H1 (cell line): ENCODE results near the gene RNF123. TPM values are rescaled to one million over a fixed set of nuclear protein-coding genes. Genes with fewer than 3 reads are reported as not detected.

Experiments
- CTCF ChIA-PET: fragments of 300-600 bp; sonication (Branson Sonifier 250); formaldehyde crosslinking; loops from one replicate; lab custom pipeline; 2021; ENCODE audit not compliant: partially characterized antibody; lab: Charles Lee
- POLR2A ChIA-PET: fragments of 300-600 bp; sonication (Branson Sonifier 250); formaldehyde crosslinking; loops from one replicate; lab custom pipeline; 2021; ENCODE audit warnings: inconsistent platforms; ENCODE audit not compliant: partially characterized antibody; lab: Charles Lee
- DNase-seq, 2 experiments: peaks; one replicate each; pipeline versions ENCODE4 v3.0.0 to v3.0.0-alpha.2; 2010 to 2022; ENCODE audit warnings: low spot score in 2 of 2, low read depth in 1 of 2, mixed read lengths in 1 of 2
- FAIRE-seq: peaks from 2 replicates; lab custom pipeline; 2011; peaks lifted over from hg19 to GRCh38; lab: Jason Lieb, UNC
- H2AFZ ChIP-seq: 2 replicates; pipeline ENCODE4 v1.8.1; 2012; ENCODE audit warnings: low read length, inconsistent platforms
- H2AK5ac ChIP-seq: 2 replicates; pipeline ENCODE4 v1.6.1; 2013; ENCODE audit warnings: low read depth, low read length
- H2BK120ac ChIP-seq: replicated peaks from 2 replicates; pipeline ENCODE3; 2013; ENCODE audit warnings: low read depth, low read length, inconsistent platforms
- H2BK12ac ChIP-seq: 2 replicates; pipeline ENCODE4 v1.6.1; 2013; ENCODE audit warnings: low read depth, low read length
- H2BK15ac ChIP-seq: 2 replicates; pipeline ENCODE4 v1.6.1; 2013; ENCODE audit warnings: low read length
- H2BK20ac ChIP-seq: 2 replicates; pipeline ENCODE4 v1.6.1; 2013; ENCODE audit warnings: low read length
- H2BK5ac ChIP-seq: 2 replicates; pipeline ENCODE4 v1.6.1; 2013; ENCODE audit warnings: low read depth, low read length
- H3K14ac ChIP-seq: 2 replicates; pipeline ENCODE4 v1.6.1; 2013; ENCODE audit warnings: inconsistent platforms; ENCODE audit not compliant: insufficient read length
- H3K18ac ChIP-seq: 2 replicates; pipeline ENCODE4 v1.6.1; 2013; ENCODE audit warnings: low read length; ENCODE audit errors: extremely low read depth
- H3K23ac ChIP-seq: 2 replicates; pipeline ENCODE4 v1.6.1; 2013; ENCODE audit warnings: inconsistent platforms; ENCODE audit not compliant: insufficient read length
- H3K23me2 ChIP-seq: 2 replicates; pipeline ENCODE4 v1.6.1; 2013; ENCODE audit warnings: low read depth, low read length
- H3K27ac ChIP-seq: 2 replicates; pipeline ENCODE4 v1.6.1; 2011; ENCODE audit warnings: low read depth, low read length, inconsistent platforms
- H3K27me3 ChIP-seq, 4 experiments: replicated peaks in 1 of 4; 1 replicate in 1 of 4; 2 replicates in 3 of 4; pipeline versions ENCODE4 v1.6.1 to v1.8.1; 2011 to 2013; ENCODE audit warnings: low read length in 3 of 4, mild to moderate bottlenecking in 3 of 4, inconsistent platforms in 2 of 4, mixed read lengths in 2 of 4, moderate library complexity in 1 of 4; ENCODE audit not compliant: control insufficient read depth in 3 of 4, insufficient read depth in 3 of 4; ENCODE audit errors: extremely low read depth in 1 of 4
- H3K36me3 ChIP-seq, 4 experiments: 2 replicates each; pipeline versions ENCODE4 v1.6.1 to v1.8.1; 2011 to 2013; ENCODE audit warnings: mild to moderate bottlenecking in 4 of 4, low read length in 3 of 4, moderate library complexity in 2 of 4, control low read depth in 1 of 4, inconsistent platforms in 1 of 4; ENCODE audit not compliant: insufficient read depth in 4 of 4, control insufficient read depth in 2 of 4
- H3K4ac ChIP-seq: replicated peaks from 2 replicates; pipeline ENCODE3; 2013; ENCODE audit warnings: low read length, low read depth, mixed read lengths, inconsistent platforms; ENCODE audit not compliant: insufficient read length
- H3K4me1 ChIP-seq, 4 experiments: replicated peaks in 1 of 4; 1 replicate in 1 of 4; 2 replicates in 3 of 4; pipeline versions ENCODE4 v1.6.1 to v1.8.1; 2011 to 2013; ENCODE audit warnings: low read length in 3 of 4, inconsistent platforms in 2 of 4, mixed read lengths in 1 of 4; ENCODE audit not compliant: insufficient read depth in 4 of 4, control insufficient read depth in 3 of 4
- H3K4me2 ChIP-seq, 2 experiments: 2 replicates each; pipeline versions ENCODE4 v1.6.1 to v1.8.1; 2011 to 2013; ENCODE audit warnings: low read depth in 2 of 2, low read length in 2 of 2, control low read depth in 1 of 2, inconsistent platforms in 1 of 2, mild to moderate bottlenecking in 1 of 2; ENCODE audit not compliant: insufficient read depth in 1 of 2
- H3K4me3 ChIP-seq, 4 experiments: fragments of 200-600, 300-600 bp in 1 of 4; sonication (generic), shearing (Covaris generic), sonication (Bioruptor Twin) in 1 of 4; 2 replicates each; pipeline versions ENCODE4 v1.5.1 to v1.8.1; 2011 to 2016; ENCODE audit warnings: low read length in 4 of 4, low read depth in 3 of 4, control low read depth in 2 of 4, inconsistent platforms in 2 of 4, mild to moderate bottlenecking in 2 of 4, mixed read lengths in 1 of 4, moderate library complexity in 1 of 4; ENCODE audit not compliant: insufficient read depth in 2 of 4; ENCODE audit errors: extremely low read depth in 1 of 4
- H3K56ac ChIP-seq: replicated peaks from 2 replicates; pipeline ENCODE3; 2013; ENCODE audit warnings: low read depth, mild to moderate bottlenecking, mixed read lengths, low read length, inconsistent platforms; ENCODE audit not compliant: insufficient read length
- H3K79me1 ChIP-seq: 2 replicates; pipeline ENCODE4 v1.6.1; 2013; ENCODE audit warnings: low read depth, low read length, control low read depth
- H3K79me2 ChIP-seq, 2 experiments: 2 replicates each; pipeline versions ENCODE4 v1.6.1 to v1.8.1; 2012 to 2013; ENCODE audit warnings: low read length in 2 of 2, mild to moderate bottlenecking in 2 of 2, inconsistent platforms in 1 of 2; ENCODE audit not compliant: insufficient read depth in 2 of 2, control insufficient read depth in 1 of 2
- H3K9ac ChIP-seq, 4 experiments: replicated peaks in 1 of 4; 1 replicate in 1 of 4; 2 replicates in 3 of 4; pipeline versions ENCODE4 v1.6.1 to v1.8.1; 2011 to 2013; ENCODE audit warnings: low read depth in 3 of 4, low read length in 3 of 4, control low read depth in 2 of 4, mild to moderate bottlenecking in 2 of 4, moderate library complexity in 2 of 4, inconsistent platforms in 1 of 4; ENCODE audit errors: extremely low read depth in 1 of 4
- H3K9me3 ChIP-seq, 2 experiments: 2 replicates each; pipeline versions ENCODE4 v1.6.1 to v1.8.1; 2012 to 2013; ENCODE audit warnings: mild to moderate bottlenecking in 2 of 2, moderate library complexity in 2 of 2, control low read depth in 1 of 2, inconsistent platforms in 1 of 2, low read depth in 1 of 2, low read length in 1 of 2, mixed read lengths in 1 of 2; ENCODE audit not compliant: insufficient read depth in 2 of 2
- H4K20me1 ChIP-seq, 2 experiments: replicated peaks in 1 of 2; 2 replicates each; pipeline versions ENCODE3 to v1.8.1; 2011 to 2013; ENCODE audit warnings: inconsistent platforms in 2 of 2, low read length in 2 of 2, mild to moderate bottlenecking in 1 of 2; ENCODE audit not compliant: insufficient read depth in 2 of 2, control insufficient read depth in 1 of 2
- H4K5ac ChIP-seq: 2 replicates; pipeline ENCODE4 v1.6.1; 2013; ENCODE audit warnings: low read length, low read depth, mixed read lengths, inconsistent platforms; ENCODE audit not compliant: insufficient read length
- H4K8ac ChIP-seq: 2 replicates; pipeline ENCODE4 v1.8.0; 2013; ENCODE audit warnings: mild to moderate bottlenecking, moderate library complexity, low read length, inconsistent platforms; ENCODE audit not compliant: insufficient read depth; ENCODE audit errors: extremely low read depth
- H4K91ac ChIP-seq: replicated peaks from 2 replicates; pipeline ENCODE3; 2013; ENCODE audit warnings: low read length, mixed read lengths, inconsistent platforms; ENCODE audit not compliant: insufficient read length
- ASH2L ChIP-seq: fragments of 200-600, 300-600 bp; sonication (generic); IDR thresholded peaks from one replicate; pipeline ENCODE4 v1.7.1; 2017; ENCODE audit warnings: low read length
- CBX5 ChIP-seq: fragments of 300-800, 300-1000 bp; sonication (generic); IDR thresholded peaks from 2 replicates; pipeline ENCODE4 v1.7.1; 2016; ENCODE audit warnings: antibody characterized with exemption, low read length, low read depth
- CBX8 ChIP-seq: fragments of 300-800, 300-1000 bp; sonication (generic); IDR thresholded peaks from 2 replicates; pipeline ENCODE4 v1.7.1; 2016; ENCODE audit warnings: low read depth, low read length, borderline replicate concordance
- CTBP2 ChIP-seq: IDR thresholded peaks from 2 replicates; pipeline ENCODE4 v1.7.0; 2011; ENCODE audit warnings: borderline replicate concordance, mild to moderate bottlenecking, moderate library complexity, mixed read lengths, low read length; ENCODE audit not compliant: insufficient read depth, insufficient read length
- GABPA ChIP-seq: IDR thresholded peaks from 2 replicates; pipeline ENCODE4 v1.6.1; 2011; ENCODE audit warnings: mild to moderate bottlenecking, low read length, moderate library complexity, borderline replicate concordance; ENCODE audit not compliant: insufficient read depth
- KDM1A ChIP-seq: fragments of 200-600, 300-600 bp; sonication (generic); IDR thresholded peaks from 2 replicates; pipeline ENCODE4 v1.7.1; 2016; ENCODE audit warnings: mild to moderate bottlenecking, low read length, borderline replicate concordance
- KDM4A ChIP-seq: IDR thresholded peaks from one replicate; pipeline ENCODE4 v1.7.1; 2012; ENCODE audit warnings: low read depth, mild to moderate bottlenecking, moderate library complexity, low read length, inconsistent platforms; ENCODE audit not compliant: severe bottlenecking
- MAFK ChIP-seq: IDR thresholded peaks from 2 replicates; pipeline ENCODE4 v1.6.1; 2012; ENCODE audit warnings: low read depth, mild to moderate bottlenecking, improper control_type of control experiment, low read length
- PHF8 ChIP-seq: fragments of 200-600 bp; sonication (generic); conservative IDR thresholded peaks from 2 replicates; pipeline ENCODE4 v1.7.1; 2012; ENCODE audit warnings: low read depth, mild to moderate bottlenecking, inconsistent platforms, low read length, moderate library complexity
- SAP30 ChIP-seq: fragments of 300-600 bp; sonication (generic); IDR thresholded peaks from 2 replicates; pipeline ENCODE4 v1.7.1; 2012; ENCODE audit warnings: low read length, moderate library complexity, mild to moderate bottlenecking, inconsistent platforms; ENCODE audit not compliant: insufficient read depth, insufficient replicate concordance
- SP1 ChIP-seq: IDR thresholded peaks from 2 replicates; pipeline ENCODE4 v1.6.1; 2011; ENCODE audit warnings: low read depth, low read length
- TEAD4 ChIP-seq: IDR thresholded peaks from 2 replicates; pipeline ENCODE4 v1.6.1; 2012; ENCODE audit warnings: low read depth, low read length, inconsistent platforms, mixed read lengths
- WGBS, 2 experiments: shearing (Covaris generic) in 1 of 2; methylation state at CpG; one replicate each; pipeline versions ENCODE4 v1.1.6 to v1.1.7; 2013 to 2015; ENCODE audit warnings: low lambda C conversion rate in 2 of 2, mixed read lengths in 2 of 2, inconsistent platforms in 1 of 2, low coverage in 1 of 2, missing lambda C conversion rate in 1 of 2; ENCODE audit not compliant: insufficient replicate concordance in 2 of 2, insufficient coverage in 1 of 2, insufficient read length in 1 of 2; ENCODE audit errors: extremely low coverage in 1 of 2, missing lambda C conversion rate in 1 of 2; 5-methylcytosine and 5-hydroxymethylcytosine counted together
- polyA plus RNA-seq, 7 experiments: library from polyadenylated mRNA; depleted of rRNA in 3 of 7; stranded (reverse) in 5 of 7; unstranded in 2 of 7; fragments of >200 nt in 5 of 7; fragments of 200-250 nt in 2 of 7; gene quantifications; 1 replicate in 5 of 7; 2 replicates in 1 of 7; 4 replicates in 1 of 7; pipeline versions ENCODE4 v1.2.1 to v1.2.3, GENCODE V29; 2011 to 2013; ENCODE audit warnings: missing spikeins in 2 of 7, mixed read lengths in 2 of 7
- total RNA-seq: library from RNA; stranded (reverse); fragmentation: NEBNext Ultra II Directional; extraction: Animal tissue kit (Norgen Biotek cat#: 25700); gene quantifications from 2 replicates; pipeline ENCODE4 v1.2.1, GENCODE V29; 2021

Gene RNF123
- total and polyA plus RNA-seq, 2 of the 8 experiments (the other 6 are each of a cell fraction or from before 2014, with no cell fraction given) = 30.5 to 57.7 TPM

- Histone ChIP-seq H3K4ac (no peak overlapping the region), H2BK20ac (no peak overlapping the region), H2BK12ac (no peak overlapping the region), H4K20me1 (no peaks in the 10 kb centered on the region), H3K23ac (no peak overlapping the region), H3K27ac (no peak overlapping the region), H2BK5ac (no peak overlapping the region), H2BK120ac (no peak overlapping the region), H4K91ac (no peak overlapping the region), H3K14ac (no peak overlapping the region), H3K4me2 (no peak overlapping the region), H3K23me2 (no peaks in the 10 kb centered on the region), H2BK15ac (no peak overlapping the region), H3K79me1 (no peaks in the 10 kb centered on the region), H3K56ac (no peak overlapping the region), H3K4me1 (no peaks in the 10 kb centered on the region; a peak in 1 of 7 replicates), H3K36me3 (no peaks in the 10 kb centered on the region), H3K79me2 (no peaks in the 10 kb centered on the region), H4K8ac (no peak overlapping the region), H2AFZ (no peak overlapping the region), H3K18ac (no peak overlapping the region), H3K9me3 (no peaks in the 10 kb centered on the region), H3K9ac (no peak overlapping the region), H3K27me3 (no peaks in the 10 kb centered on the region), H4K5ac (no peak overlapping the region), H3K4me3 (no peak overlapping the region), H2AK5ac (no peak overlapping the region)
- FAIRE-seq (no peak), DNase-seq (no peak)
- 93% methylated on average over 36 of the region's 36 CpGs; no CpG with 5 or more reads in 1 of the 2 experiments for WGBS, 2 experiments
- ChIA-PET CTCF (interaction anchor here (0.8 to 7.9 kb wide), 11 partner anchors 8 to 113 kb away, joined by 3 to 39 read pairs (median 5); no protein-coding TSS in a partner anchor), POLR2A (interaction anchor here (0.8 to 1.6 kb wide), 2 partner anchors 15 to 51 kb away, joined by 3 read pairs; no protein-coding TSS in a partner anchor)
- TF ChIP-seq SAP30 = no peak
- no peak for TF ChIP-seq KDM1A
- no peak for TF ChIP-seq PHF8
- TF ChIP-seq MAFK = no peak
- TF ChIP-seq KDM4A = no peak
- no peak for TF ChIP-seq CBX5
- no peak for TF ChIP-seq CTBP2
- no peak for TF ChIP-seq SP1
- TF ChIP-seq ASH2L = no peak
- TF ChIP-seq TEAD4 = no peak
- TF ChIP-seq CBX8 = no peak
- TF ChIP-seq GABPA = no peak
Observed at GRCh38 chr3:49652218-49652902, 37.0 kb upstream of the RNF123 start.
